ENCODE data around the gene ZNF521.

The ZNF521 gene

GRCh38 chr18:25136416-25137196, 215.4 kb downstream of the ZNF521 start:
- peak; percentile 66 for DNase-seq (ENCODE audit: low read depth)
- H3K4me3 ChIP-seq (ENCODE audit: control insufficient read depth, low read depth, low read length) = no peak overlapping the region

GRCh38 chr18:25134861-25135260, 217.1 kb downstream of the ZNF521 start:
- TF ChIP-seq CTCF (conservative IDR thresholded peaks at IDR 0.05; ENCODE audit: control insufficient read depth, insufficient read depth, low read depth, low read length) = no peak
- no peak overlapping the region for H3K4me3 ChIP-seq (ENCODE audit: control insufficient read depth, low read depth, low read length)
- DNase-seq (ENCODE audit: low read depth) = no peak

More at GRCh38 chr18:25136416-25137196, 215.4 kb downstream of the ZNF521 start:
- no peak for TF ChIP-seq CTCF (conservative IDR thresholded peaks at IDR 0.05; ENCODE audit: control insufficient read depth, insufficient read depth, low read depth, low read length)

GRCh38 chr18:25133879-25134278, 218.1 kb downstream of the ZNF521 start:
- no peak for TF ChIP-seq CTCF (conservative IDR thresholded peaks at IDR 0.05; ENCODE audit: control insufficient read depth, insufficient read depth, low read depth, low read length)
- DNase-seq (ENCODE audit: low read depth) = no peak
- no peak overlapping the region for H3K4me3 ChIP-seq (ENCODE audit: control insufficient read depth, low read depth, low read length)

GRCh38 chr18:25132786-25133496, 219.0 kb downstream of the ZNF521 start:
- DNase-seq (ENCODE audit: low read depth) = no peak
- TF ChIP-seq CTCF (conservative IDR thresholded peaks at IDR 0.05; ENCODE audit: control insufficient read depth, insufficient read depth, low read depth, low read length) = no peak
- H3K4me3 ChIP-seq (ENCODE audit: control insufficient read depth, low read depth, low read length) = no peak overlapping the region

GRCh38 chr18:25126751-25127150, 225.2 kb downstream of the ZNF521 start:
- TF ChIP-seq CTCF (conservative IDR thresholded peaks at IDR 0.05; ENCODE audit: control insufficient read depth, insufficient read depth, low read depth, low read length) = no peak
- H3K4me3 ChIP-seq (ENCODE audit: control insufficient read depth, low read depth, low read length) = no peak overlapping the region
- DNase-seq (ENCODE audit: low read depth) = peak; percentile 38

- no peak for DNase-seq (ENCODE audit: low read depth)
- H3K4me3 ChIP-seq (ENCODE audit: control insufficient read depth, low read depth, low read length) = no peak overlapping the region
- no peak for TF ChIP-seq CTCF (conservative IDR thresholded peaks at IDR 0.05; ENCODE audit: control insufficient read depth, insufficient read depth, low read depth, low read length)
These were observed 226.3 kb downstream of the ZNF521 start for GRCh38 chr18:25125680-25126079.

Measured in fibroblast of mammary gland (primary cell).